ENCODE data around the gene KANK3. TPM values are rescaled to one million over a fixed set of nuclear protein-coding genes. Genes with fewer than 3 reads are reported as not detected.
"Not testable (repeated sequence)": the region's sequence is repeated elsewhere in the genome, so short reads cannot be mapped to it uniquely, and the experiment has no call there.

The KANK3 gene
- total RNA-seq, 2 donors from 2014 or later, result 10.0 to 13.0 TPM

GRCh38 chr19:8302357-8302691 lies 40.7 kb downstream of the KANK3 start:
- Histone ChIP-seq H3K36me3 (no peaks in the 10 kb centered on the region), H3K27me3 (replicated peaks; ENCODE audit: insufficient read depth) (no peaks in the 10 kb centered on the region), H3K27ac (no peak overlapping the region), H3K4me1 (ENCODE audit: control insufficient read depth in 1 of 2, low read depth in 2 of 2) (peaks cover under 1 to 9% of the 10 kb centered on the region in 2 donors), H3K9me3 (no peaks in the 10 kb centered on the region), H3K4me3 (no peak overlapping the region)
- TF ChIP-seq CTCF (IDR thresholded peaks at IDR 0.05), result no peak
- ATAC-seq (ENCODE audit: insufficient number of reproducible peaks, low FRiP score, low read depth) (no peak), DNase-seq (ENCODE audit: low spot score) (no peak)

- not testable (repeated sequence) for H3K9me3 ChIP-seq; ATAC-seq (ENCODE audit: insufficient number of reproducible peaks, low FRiP score, low read depth)
Measured at GRCh38 chr19:8291337-8291736, 51.7 kb downstream of the KANK3 start.

GRCh38 chr19:8276508-8276907 lies 66.6 kb downstream of the KANK3 start:
- H3K4me1 ChIP-seq (ENCODE audit: control insufficient read depth in 1 of 2, low read depth in 2 of 2); H3K36me3 ChIP-seq; DNase-seq (ENCODE audit: low spot score); H3K4me3 ChIP-seq; H3K9me3 ChIP-seq; H3K27me3 ChIP-seq (replicated peaks; ENCODE audit: insufficient read depth); ATAC-seq (ENCODE audit: insufficient number of reproducible peaks, low FRiP score, low read depth); H3K27ac ChIP-seq: not testable (repeated sequence)

More at GRCh38 chr19:8291337-8291736, 51.7 kb downstream of the KANK3 start:
- not testable (repeated sequence) for H3K36me3 ChIP-seq; H3K4me1 ChIP-seq (ENCODE audit: control insufficient read depth in 1 of 2, low read depth in 2 of 2); DNase-seq (ENCODE audit: low spot score); H3K4me3 ChIP-seq; H3K27me3 ChIP-seq (replicated peaks; ENCODE audit: insufficient read depth); H3K27ac ChIP-seq

Other genes starting within 250 kb of the KANK3 start
- gene FBN3, start 193.7 kb downstream of the KANK3 start, total RNA-seq, result not detected
- 10 to 100 TPM; 21.9 to 29.7 TPM for gene CERS4, start 133.9 kb downstream of the KANK3 start, total RNA-seq
- 10 to 100 TPM; 21.7 to 58.1 TPM for gene CD320, start 34.9 kb downstream of the KANK3 start, total RNA-seq
- gene NDUFA7, start 21.9 kb downstream of the KANK3 start, total RNA-seq, result 10 to 100 TPM in 1 of 2 donors, 1 to 10 TPM in 1; 9.2 to 22.2 TPM
- gene RPS28, start 21.8 kb downstream of the KANK3 start, total RNA-seq, result 100 to 1,000 TPM; 146 to 179 TPM
- gene ANGPTL4, start 20.9 kb upstream of the KANK3 start, total RNA-seq, result 10 to 100 TPM; 29.9 to 99.1 TPM
- gene RAB11B, start 47.1 kb upstream of the KANK3 start, total RNA-seq, result 10 to 100 TPM; 53.4 to 69.3 TPM
- gene MARCHF2, start 70.0 kb upstream of the KANK3 start, total RNA-seq, result 100 to 1,000 TPM; 165 to 294 TPM
- 100 to 1,000 TPM; 117 to 155 TPM for gene HNRNPM, start 101.7 kb upstream of the KANK3 start, total RNA-seq
- 1 to 10 TPM in 1 of 2 donors, under 1 TPM in 1; 0.28 to 1.2 TPM for gene PRAM1, start 159.4 kb upstream of the KANK3 start, total RNA-seq
- gene ZNF414, start 170.9 kb upstream of the KANK3 start, total RNA-seq, result 10 to 100 TPM in 1 of 2 donors, 1 to 10 TPM in 1; 6.5 to 10.6 TPM
- 10 to 100 TPM; 29.6 to 33.9 TPM for gene MYO1F, start 234.2 kb upstream of the KANK3 start, total RNA-seq

Measured in thoracic aorta (tissue), 2 donors.